ENCODE data around the gene MYH14. TPM values are rescaled to one million over a fixed set of nuclear protein-coding genes. Genes with fewer than 3 reads are reported as not detected.
A peak's percentile ranks its signal among the peaks of the same experiment; 100 is the strongest.

The MYH14 gene
- total and polyA plus RNA-seq, 9 of the 15 experiments (the other 6 are each of a cell fraction or from before 2014, with no cell fraction given): 0.04 to 0.86 (median 0.19) TPM; not detected in 2

- no peak for TF ChIP-seq BCLAF1 (IDR thresholded peaks at IDR 0.05; ENCODE audit: borderline replicate concordance in 1 of 2, control insufficient read depth in 1 of 2, low read depth in 2 of 2, low read length in 1 of 2)
- TF ChIP-seq, protein P1, sequence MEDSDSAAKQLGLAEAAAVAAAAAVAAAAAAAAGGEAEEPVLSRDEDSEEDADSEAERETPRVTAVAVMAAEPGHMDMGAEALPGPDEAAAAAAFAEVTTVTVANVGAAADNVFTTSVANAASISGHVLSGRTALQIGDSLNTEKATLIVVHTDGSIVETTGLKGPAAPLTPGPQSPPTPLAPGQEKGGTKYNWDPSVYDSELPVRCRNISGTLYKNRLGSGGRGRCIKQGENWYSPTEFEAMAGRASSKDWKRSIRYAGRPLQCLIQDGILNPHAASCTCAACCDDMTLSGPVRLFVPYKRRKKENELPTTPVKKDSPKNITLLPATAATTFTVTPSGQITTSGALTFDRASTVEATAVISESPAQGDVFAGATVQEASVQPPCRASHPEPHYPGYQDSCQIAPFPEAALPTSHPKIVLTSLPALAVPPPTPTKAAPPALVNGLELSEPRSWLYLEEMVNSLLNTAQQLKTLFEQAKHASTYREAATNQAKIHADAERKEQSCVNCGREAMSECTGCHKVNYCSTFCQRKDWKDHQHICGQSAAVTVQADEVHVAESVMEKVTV (CRISPR knock-in tag; IDR thresholded peaks at IDR 0.05): no peak
- TF ChIP-seq FOS (IDR thresholded peaks at IDR 0.05; ENCODE audit: extremely low read depth, insufficient read length): peak; percentile 77
- no peak for TF ChIP-seq SMC3 (conservative IDR thresholded peaks at IDR 0.05; ENCODE audit: insufficient read depth, low read depth, low read length)
- TF ChIP-seq ZNF740 (CRISPR knock-in tag; IDR thresholded peaks at IDR 0.05): no peak
- TF ChIP-seq ZNF740 (tag; IDR thresholded peaks at IDR 0.05): peak in 1 of 2 experiments; percentile 66; a peak in 1 of 4 replicates
- TF ChIP-seq ZNF121 (CRISPR knock-in tag; conservative IDR thresholded peaks at IDR 0.05): no peak
- TF ChIP-seq MEIS2 (IDR thresholded peaks at IDR 0.05; ENCODE audit: partially characterized antibody): no peak
- TF ChIP-seq ZSCAN32 (CRISPR knock-in tag; IDR thresholded peaks at IDR 0.05): no peak
- TF ChIP-seq ZBTB5 (IDR thresholded peaks at IDR 0.05): no peak
These were observed at the start of gene MYH14 (continued) for GRCh38 chr19:50203281-50204080.

Measured in K562 (cell line).